IMR-90 (cell line): ENCODE measurements around the gene ENPP3. TPM values are rescaled to one million over a fixed set of nuclear protein-coding genes. Genes with fewer than 3 reads are reported as not detected.
A peak's percentile ranks its signal among the peaks of the same experiment; 100 is the strongest.

ENCODE experiments used
- ATAC-seq: fragments of 200-7000 bp; cut with Tn5 transposase; 2 replicates; pipeline ENCODE4 v1.9.1; 2020; ENCODE audit warnings: low read depth, mild to moderate bottlenecking, moderate library complexity
- BruUV-seq: library from RNA; stranded (reverse); fragments of 400-500 nt; replicated peaks from 2 replicates; lab custom pipeline; 2021; lab: Mats Ljungman, UMichigan
- CTCF ChIA-PET: fragments of 300-600 bp; formaldehyde crosslinking; extraction: SDS; loops from one replicate; lab custom pipeline; 2021; ENCODE audit warnings: antibody characterized with exemption; lab: Yijun Ruan, JAX
- POLR2A ChIA-PET: fragments of 300-600 bp; sonication (Branson Sonifier 250); formaldehyde crosslinking; loops from one replicate; lab custom pipeline; 2022; ENCODE audit warnings: antibody characterized with exemption; ENCODE audit not compliant: unreplicated experiment; lab: Charles Lee
- DNase-seq: peaks from one replicate; pipeline ENCODE4 v3.0.0; 2013
- H2AFZ ChIP-seq: replicated peaks from 2 replicates; pipeline ENCODE3; 2013; ENCODE audit warnings: low read length, mild to moderate bottlenecking; ENCODE audit not compliant: poor library complexity
- H2AK5ac ChIP-seq: 2 replicates; pipeline ENCODE4 v1.6.1; 2013; ENCODE audit warnings: low read depth, low read length, inconsistent platforms
- H2AK9ac ChIP-seq: replicated peaks from 2 replicates; pipeline ENCODE3; 2013; ENCODE audit warnings: mild to moderate bottlenecking, low read depth, low read length, moderate library complexity; ENCODE audit not compliant: poor library complexity
- H2BK120ac ChIP-seq: 2 replicates; pipeline ENCODE4 v1.6.1; 2013; ENCODE audit warnings: low read depth, low read length, inconsistent platforms
- H2BK15ac ChIP-seq: 3 replicates; pipeline ENCODE4 v1.6.1; 2013; ENCODE audit warnings: low read depth, low read length, inconsistent platforms
- H2BK20ac ChIP-seq: 2 replicates; pipeline ENCODE4 v1.6.1; 2013; ENCODE audit warnings: low read depth, mild to moderate bottlenecking, inconsistent platforms, low read length, moderate library complexity
- H2BK5ac ChIP-seq: 2 replicates; pipeline ENCODE4 v1.6.1; 2013; ENCODE audit warnings: mild to moderate bottlenecking, low read depth, low read length, inconsistent platforms; ENCODE audit not compliant: poor library complexity, severe bottlenecking
- H3K14ac ChIP-seq: replicated peaks from 2 replicates; pipeline ENCODE4 v1.6.1; 2013; ENCODE audit warnings: low read depth, low read length, inconsistent platforms
- H3K18ac ChIP-seq: 2 replicates; pipeline ENCODE4 v1.6.1; 2013; ENCODE audit warnings: low read depth, low read length, control low read depth
- H3K23ac ChIP-seq: 2 replicates; pipeline ENCODE4 v1.6.1; 2013; ENCODE audit warnings: low read depth, low read length, inconsistent platforms
- H3K27ac ChIP-seq: 2 replicates; pipeline ENCODE4 v1.5.1; 2013; ENCODE audit warnings: mild to moderate bottlenecking, control low read depth, low read length; ENCODE audit not compliant: insufficient read depth
- H3K27me3 ChIP-seq: 2 replicates; pipeline ENCODE4 v1.6.1; 2013; ENCODE audit warnings: low read length; ENCODE audit not compliant: control insufficient read depth, insufficient read depth
- H3K36me3 ChIP-seq: 2 replicates; pipeline ENCODE4 v1.6.1; 2013; ENCODE audit warnings: low read length, mixed read lengths; ENCODE audit not compliant: control insufficient read depth, insufficient read depth
- H3K4ac ChIP-seq: 2 replicates; pipeline ENCODE4 v1.6.1; 2013; ENCODE audit warnings: low read depth, low read length, inconsistent platforms
- H3K4me1 ChIP-seq: 2 replicates; pipeline ENCODE4 v1.6.1; 2013; ENCODE audit warnings: low read length, mixed read lengths; ENCODE audit not compliant: control insufficient read depth, insufficient read depth
- H3K4me2 ChIP-seq: 2 replicates; pipeline ENCODE4 v1.6.1; 2013; ENCODE audit warnings: low read depth, mild to moderate bottlenecking, control low read depth, low read length, moderate library complexity
- H3K4me3 ChIP-seq: 2 replicates; pipeline ENCODE4 v1.5.1; 2013; ENCODE audit warnings: low read depth, mild to moderate bottlenecking, control low read depth, low read length, moderate library complexity; ENCODE audit not compliant: insufficient read depth
- H3K56ac ChIP-seq: 2 replicates; pipeline ENCODE4 v1.6.1; 2013; ENCODE audit warnings: low read length, inconsistent platforms; ENCODE audit not compliant: insufficient read depth; ENCODE audit errors: extremely low read depth
- H3K79me1 ChIP-seq, 2 experiments: 2 replicates each; pipeline ENCODE4 v1.6.1; 2013; ENCODE audit warnings: low read length in 2 of 2, inconsistent platforms in 1 of 2, low read depth in 1 of 2
- H3K9ac ChIP-seq: 2 replicates; pipeline ENCODE4 v1.6.1; 2013; ENCODE audit warnings: low read depth, low read length, control low read depth
- H3K9me1 ChIP-seq: 2 replicates; pipeline ENCODE4 v1.6.1; 2013; ENCODE audit warnings: low read length, inconsistent platforms; ENCODE audit not compliant: insufficient read depth
- H3K9me3 ChIP-seq: 2 replicates; pipeline ENCODE4 v1.6.1; 2013; ENCODE audit warnings: low read length; ENCODE audit not compliant: control insufficient read depth, insufficient read depth
- H4K20me1 ChIP-seq: 2 replicates; pipeline ENCODE4 v1.6.1; 2013; ENCODE audit warnings: low read length, inconsistent platforms; ENCODE audit not compliant: insufficient read depth
- H4K5ac ChIP-seq: 2 replicates; pipeline ENCODE4 v1.6.1; 2013; ENCODE audit warnings: mild to moderate bottlenecking, low read depth, low read length, control low read depth
- H4K8ac ChIP-seq, 2 experiments: 2 replicates each; pipeline ENCODE4 v1.6.1; 2013; ENCODE audit warnings: low read depth in 2 of 2, low read length in 2 of 2, control low read depth in 1 of 2, inconsistent platforms in 1 of 2
- H4K91ac ChIP-seq: 2 replicates; pipeline ENCODE4 v1.6.1; 2013; ENCODE audit warnings: low read depth, low read length, inconsistent platforms; ENCODE audit not compliant: insufficient read depth
- BHLHE40 ChIP-seq: fragments of 150-350 bp; IDR thresholded peaks from 2 replicates; pipeline ENCODE4 v1.6.1; 2016; ENCODE audit warnings: mild to moderate bottlenecking, low read depth, low read length
- CEBPB ChIP-seq: IDR thresholded peaks from 2 replicates; pipeline ENCODE4 v1.6.1; 2012; ENCODE audit warnings: low read depth, low read length, improper control_type of control experiment
- FOS ChIP-seq: fragments of 150-350 bp; IDR thresholded peaks from 2 replicates; pipeline ENCODE4 v1.6.1; 2016; ENCODE audit warnings: low read depth, low read length
- MAFK ChIP-seq: IDR thresholded peaks from 2 replicates; pipeline ENCODE4 v1.6.1; 2012; ENCODE audit warnings: low read depth, low read length, improper control_type of control experiment
- WGBS, 2 experiments: methylation state at CpG; one replicate each; pipeline versions ENCODE4 v1.1.5 to v1.1.7; 2013; ENCODE audit warnings: missing lambda C conversion rate in 2 of 2; ENCODE audit not compliant: insufficient read length in 1 of 2; ENCODE audit errors: extremely low coverage in 2 of 2; 5-methylcytosine and 5-hydroxymethylcytosine counted together
- dilution Hi-C: fragments of 300-500 bp; cut with HindIII; formaldehyde crosslinking; loops from one replicate; pipeline ENCODE4 v1.14.3; 2018; ENCODE audit warnings: low sequenced_read_pairs; ENCODE audit not compliant: unreplicated experiment
- in situ Hi-C: fragments of 300-500 bp; cut with MboI; formaldehyde crosslinking; loops from 3 replicates; pipeline ENCODE4 v1.14.3; 2019; ENCODE audit warnings: low sequenced_read_pairs, inconsistent platforms, mixed read lengths
- intact Hi-C: fragments of 100-400 bp; cut with micrococcal nuclease; formaldehyde crosslinking; loops from 2 replicates; pipeline ENCODE4 v1.10.0; 2022
- polyA plus RNA-seq, 3 experiments: library from polyadenylated mRNA; depleted of rRNA; stranded (reverse); fragments of >200 nt; gene quantifications; 2 replicates each; pipeline ENCODE4 v1.2.3, GENCODE V29; 2012; ENCODE audit warnings: low replicate concordance in 1 of 3
- total RNA-seq: library from RNA; depleted of rRNA; stranded (reverse); fragments of >200 nt; gene quantifications from 2 replicates; pipeline ENCODE4 v1.2.3, GENCODE V29; 2012

Gene ENPP3
- total and polyA plus RNA-seq, 2 of the 4 experiments (the other 2 are of a cell fraction) = under 0.01 to 0.05 TPM

GRCh38 chr6:131765081-131765803 lies 128.1 kb downstream of the ENPP3 start:
- Histone ChIP-seq H3K4ac (peak overlapping the region; percentile 22; the same call in 1 of the 2 replicates), H3K56ac (no peak overlapping the region), H3K4me1 (peaks cover 7% of the 10 kb centered on the region; the same call in 1 of the 2 replicates), H3K4me2 (peak overlapping the region; percentile 36; the same call in 1 of the 2 replicates), H3K23ac (no peak overlapping the region), H2BK120ac (peak overlapping the region; percentile 53; the same call in 1 of the 2 replicates), H3K27ac (no peak overlapping the region), H4K91ac (no peak overlapping the region), H3K79me1 (no peaks in the 10 kb centered on the region), H3K9me3 (no peaks in the 10 kb centered on the region), H3K36me3 (no peaks in the 10 kb centered on the region), H2AK9ac (peak overlapping the region; percentile 20), H4K8ac (peak overlapping the region in 1 of 2 experiments; percentile 43; a peak in 1 of 4 replicates), H2AK5ac (peak overlapping the region; percentile 83; the same call in 1 of the 2 replicates), H3K9ac (no peak overlapping the region), H3K4me3 (no peak overlapping the region), H4K20me1 (no peaks in the 10 kb centered on the region), H4K5ac (no peak overlapping the region; the same call in 1 of the 2 replicates), H2BK15ac (no peak overlapping the region; the same call in 2 of the 3 replicates), H3K9me1 (no peaks in the 10 kb centered on the region; the same call in 1 of the 2 replicates), H3K18ac (peak overlapping the region; percentile 7; the same call in 1 of the 2 replicates), H3K14ac (peak overlapping the region; percentile 18), H3K27me3 (no peaks in the 10 kb centered on the region), H2BK5ac (peak overlapping the region; percentile 18), H2BK20ac (peak overlapping the region; percentile 38; the same call in 1 of the 2 replicates), H2AFZ (no peak overlapping the region)
- no TSS peak for BruUV-seq
- intact Hi-C loops (no loop called here), in situ Hi-C loops (no loop called here), dilution Hi-C loops (no loop called here)
- ChIA-PET CTCF (no interaction called here), POLR2A (no interaction called here)
- no peak for TF ChIP-seq FOS
- TF ChIP-seq MAFK = peak; percentile 55
- TF ChIP-seq CEBPB = peak; percentile 70
- TF ChIP-seq BHLHE40 = peak; percentile 39; the same call in 1 of the 2 replicates
- WGBS, 2 experiments = 80% methylated on average over 1 of the region's 9 CpGs; no CpG with 5 or more reads in 1 of the 2 experiments
- DNase-seq = peak; percentile 74
- peak; percentile 89 for ATAC-seq
